GM19438 (cell line): ENCODE measurements around the gene PDE9A.

Experiments
- ATAC-seq: cut with Tn5 transposase; IDR thresholded peaks from one replicate; pipeline ENCODE4 v1.9.1; 2021; ENCODE audit warnings: low read depth; ENCODE audit not compliant: unreplicated experiment

PDE9A gene

GRCh38 chr21:42684109-42684916, 30.9 kb downstream of the PDE9A start:
- no peak for ATAC-seq

- no peak for ATAC-seq
Observed at GRCh38 chr21:42685036-42685435, 31.6 kb downstream of the PDE9A start.

GRCh38 chr21:42685954-42686500, 32.6 kb downstream of the PDE9A start:
- no peak for ATAC-seq

GRCh38 chr21:42687796-42688195, 34.4 kb downstream of the PDE9A start:
- no peak for ATAC-seq

GRCh38 chr21:42688226-42688840, 34.9 kb downstream of the PDE9A start:
- ATAC-seq: no peak

- ATAC-seq: no peak
Observed at GRCh38 chr21:42688841-42689371, 35.5 kb downstream of the PDE9A start.

GRCh38 chr21:42690586-42690985, 37.2 kb downstream of the PDE9A start:
- no peak for ATAC-seq

- ATAC-seq: no peak
Observed at GRCh38 chr21:42691901-42692559, 38.6 kb downstream of the PDE9A start.

- no peak for ATAC-seq
Observed at GRCh38 chr21:42692688-42693087, 39.3 kb downstream of the PDE9A start.

- no peak for ATAC-seq
Observed at GRCh38 chr21:42694751-42695696, 41.6 kb downstream of the PDE9A start.

GRCh38 chr21:42695697-42696380, 42.4 kb downstream of the PDE9A start:
- ATAC-seq: no peak

- no peak for ATAC-seq
Observed at GRCh38 chr21:42696501-42697040, 43.1 kb downstream of the PDE9A start.

- no peak for ATAC-seq
Observed at GRCh38 chr21:42698733-42699132, 45.3 kb downstream of the PDE9A start.

GRCh38 chr21:42699196-42699595, 45.8 kb downstream of the PDE9A start:
- no peak for ATAC-seq

GRCh38 chr21:42701706-42702456, 48.5 kb downstream of the PDE9A start:
- ATAC-seq: no peak

GRCh38 chr21:42702720-42703119, 49.3 kb downstream of the PDE9A start:
- no peak for ATAC-seq

- no peak for ATAC-seq
Observed at GRCh38 chr21:42703136-42703908, 49.9 kb downstream of the PDE9A start.

- no peak for ATAC-seq
Observed at GRCh38 chr21:42703965-42704364, 50.5 kb downstream of the PDE9A start.
